Skeletal muscle satellite cell (primary cell): Measurements from ENCODE around the gene TIAL1.

ENCODE experiments used
- H3K27me3 ChIP-seq: 2 replicates; pipeline ENCODE4 v1.7.0; 2013; ENCODE audit warnings: low read length; ENCODE audit not compliant: control insufficient read depth, insufficient read depth
- H3K36me3 ChIP-seq: 2 replicates; pipeline ENCODE4 v1.7.0; 2013; ENCODE audit warnings: mild to moderate bottlenecking, control low read depth, low read length; ENCODE audit not compliant: insufficient read depth
- H3K4me1 ChIP-seq: 2 replicates; pipeline ENCODE4 v1.7.0; 2013; ENCODE audit warnings: low read length; ENCODE audit not compliant: control insufficient read depth, insufficient read depth
- H3K4me2 ChIP-seq: 2 replicates; pipeline ENCODE4 v1.7.0; 2013; ENCODE audit warnings: mild to moderate bottlenecking, low read length
- H3K4me3 ChIP-seq: 2 replicates; pipeline ENCODE4 v1.7.0; 2013; ENCODE audit warnings: low read length
- H3K9ac ChIP-seq: 2 replicates; pipeline ENCODE4 v1.7.0; 2013; ENCODE audit warnings: mild to moderate bottlenecking, low read depth, low read length, moderate library complexity
- H3K9me3 ChIP-seq: replicated peaks from 2 replicates; pipeline ENCODE4 v1.7.0; 2013; ENCODE audit warnings: mild to moderate bottlenecking, control low read depth, low read length

Gene TIAL1

DNA sequence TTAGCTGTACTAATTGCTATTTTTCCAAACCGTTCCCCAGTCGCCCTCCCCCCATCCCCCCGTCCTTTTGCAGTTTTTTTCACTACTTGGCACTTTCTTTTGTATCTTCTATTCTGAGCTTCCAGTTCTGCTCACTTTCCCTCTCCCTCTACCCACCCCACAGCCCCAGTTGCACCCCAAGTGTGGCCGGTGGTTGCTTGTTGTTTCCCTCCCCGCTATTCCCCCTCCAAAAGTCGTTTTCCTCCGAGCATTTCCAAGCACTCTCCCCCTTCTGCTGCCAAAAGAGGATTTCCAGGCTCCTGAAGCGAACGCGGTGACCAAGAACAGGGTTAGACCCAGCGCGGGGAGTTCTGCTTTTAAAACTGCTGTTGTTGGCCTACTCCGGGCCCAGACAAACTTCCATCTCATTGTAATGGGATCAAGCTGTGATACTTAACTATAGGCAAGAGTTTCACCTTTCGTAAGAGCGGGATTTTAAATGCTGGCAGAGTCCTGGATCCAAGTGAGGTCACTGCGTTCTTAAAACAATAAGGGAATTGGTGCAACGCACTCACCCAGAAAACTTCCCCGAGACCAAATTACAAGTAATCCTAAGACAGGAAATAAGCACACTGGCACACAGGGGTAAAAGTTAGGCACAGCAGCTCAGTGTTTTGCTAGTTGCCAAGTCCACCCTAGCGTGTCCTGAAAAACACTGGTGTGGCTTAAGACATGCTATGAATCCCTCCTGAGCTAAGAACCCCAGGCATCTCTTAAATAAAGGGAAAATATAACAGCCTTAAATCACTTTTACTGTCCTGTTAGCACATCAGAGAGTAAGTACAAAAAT lies 52.7 kb downstream of the TIAL1 start:
- no peaks in the 10 kb centered on the region for H3K9me3 ChIP-seq
- peak overlapping the region; percentile 95 for H3K4me2 ChIP-seq
- peaks cover 25% of the 10 kb centered on the region for H3K4me1 ChIP-seq
- H3K9ac ChIP-seq = no peak overlapping the region
- H3K4me3 ChIP-seq = no peak overlapping the region
- H3K27me3 ChIP-seq = peaks cover 13% of the 10 kb centered on the region
- H3K36me3 ChIP-seq = no peaks in the 10 kb centered on the region

DNA sequence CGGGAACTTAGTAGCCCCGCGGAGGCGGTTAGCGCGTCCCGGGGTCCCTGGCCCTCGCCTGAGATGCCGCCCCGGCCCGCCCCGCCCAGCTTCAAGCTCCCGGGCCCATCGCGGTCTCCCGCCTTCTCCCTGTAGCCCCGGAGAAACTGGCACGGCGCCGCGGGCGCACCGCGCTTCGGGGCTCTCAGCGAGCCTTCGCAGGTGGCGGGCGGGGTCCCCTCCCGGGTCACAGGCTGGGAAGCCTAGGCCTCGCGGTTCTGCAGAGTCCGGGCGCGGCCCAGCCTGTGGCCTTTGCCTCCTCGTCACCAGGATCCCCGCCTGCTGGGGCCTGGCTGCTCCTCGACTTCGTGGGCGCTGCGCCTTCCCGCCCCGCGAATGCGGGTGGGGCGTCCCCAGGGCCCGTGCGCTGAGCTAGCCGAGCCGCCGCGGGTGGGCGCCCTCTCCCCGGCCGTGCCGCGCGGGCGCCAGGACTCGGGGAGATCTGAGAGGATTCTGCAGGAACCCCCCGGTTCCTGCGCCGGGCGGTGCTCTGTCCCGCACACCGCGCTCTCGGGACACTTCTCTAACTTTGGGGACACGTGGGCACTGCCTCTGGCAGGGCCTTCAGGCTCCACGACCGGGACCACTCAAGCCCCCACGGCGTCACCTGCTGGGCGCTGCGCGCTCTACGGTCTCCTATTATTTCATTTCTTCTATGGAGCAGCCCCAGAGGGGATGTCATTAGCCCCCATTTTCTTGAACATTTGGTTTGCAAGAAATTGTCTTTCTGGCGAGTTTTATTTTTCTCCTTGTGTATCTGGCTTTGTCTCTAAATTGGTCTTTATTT lies 53.6 kb downstream of the TIAL1 start:
- H3K9me3 ChIP-seq = no peaks in the 10 kb centered on the region
- H3K9ac ChIP-seq = peak overlapping the region; percentile 73
- peaks cover 5% of the 10 kb centered on the region for H3K27me3 ChIP-seq
- peak overlapping the region; percentile 95 for H3K4me2 ChIP-seq
- peak overlapping the region; percentile 82 for H3K4me3 ChIP-seq
- H3K4me1 ChIP-seq = peaks cover 30% of the 10 kb centered on the region
- no peaks in the 10 kb centered on the region for H3K36me3 ChIP-seq

DNA sequence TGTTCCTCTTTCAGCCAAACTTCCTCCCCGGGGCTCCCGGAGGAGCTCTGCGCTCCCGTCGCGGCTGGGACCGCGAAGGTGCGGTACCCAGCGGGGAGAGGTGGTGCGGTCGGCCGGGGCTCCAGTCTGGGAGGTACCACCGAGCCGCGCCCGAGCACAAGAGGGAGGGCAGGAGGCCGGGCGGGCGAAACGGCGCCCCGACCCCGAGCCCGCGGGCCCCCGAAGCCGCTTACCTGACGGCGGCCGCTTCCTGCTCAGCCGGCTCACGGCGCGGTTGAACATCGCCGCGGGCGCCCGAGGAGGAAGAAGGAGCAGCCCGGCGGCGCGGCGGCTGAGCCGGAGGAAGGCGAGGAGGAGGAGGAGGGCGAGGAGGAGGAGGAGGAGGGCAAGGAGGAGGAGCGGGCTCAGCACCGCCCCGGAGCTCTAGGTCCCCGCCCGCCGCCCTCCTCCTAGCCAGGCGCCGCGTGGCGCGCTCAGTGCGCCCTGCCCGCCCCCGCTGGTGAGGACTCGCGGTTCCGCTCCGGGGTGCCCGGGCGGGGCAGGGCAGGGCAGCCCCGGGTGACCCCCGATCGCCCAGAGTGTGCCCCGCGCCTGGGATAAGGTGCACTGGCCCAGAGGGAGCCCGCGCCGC lies 54.3 kb downstream of the TIAL1 start, which contains the start of gene RGS10:
Gene RGS10, minus strand, starts transcription at position 363 of the 631 bp plus-strand sequence. Its CDS starts 81 bp downstream, at position 282.
- peak within 1 kb of the TSS; percentile 73 for H3K9ac ChIP-seq
- peak within 1 kb of the TSS; percentile 82 for H3K4me3 ChIP-seq
- no peaks in the 10 kb centered on the region for H3K9me3 ChIP-seq
- H3K36me3 ChIP-seq = no peaks in the 10 kb centered on the region
- peaks cover 1% of the 10 kb centered on the region for H3K27me3 ChIP-seq
- peak within 1 kb of the TSS; percentile 95 for H3K4me2 ChIP-seq
- H3K4me1 ChIP-seq = peaks cover 30% of the 10 kb centered on the region

DNA sequence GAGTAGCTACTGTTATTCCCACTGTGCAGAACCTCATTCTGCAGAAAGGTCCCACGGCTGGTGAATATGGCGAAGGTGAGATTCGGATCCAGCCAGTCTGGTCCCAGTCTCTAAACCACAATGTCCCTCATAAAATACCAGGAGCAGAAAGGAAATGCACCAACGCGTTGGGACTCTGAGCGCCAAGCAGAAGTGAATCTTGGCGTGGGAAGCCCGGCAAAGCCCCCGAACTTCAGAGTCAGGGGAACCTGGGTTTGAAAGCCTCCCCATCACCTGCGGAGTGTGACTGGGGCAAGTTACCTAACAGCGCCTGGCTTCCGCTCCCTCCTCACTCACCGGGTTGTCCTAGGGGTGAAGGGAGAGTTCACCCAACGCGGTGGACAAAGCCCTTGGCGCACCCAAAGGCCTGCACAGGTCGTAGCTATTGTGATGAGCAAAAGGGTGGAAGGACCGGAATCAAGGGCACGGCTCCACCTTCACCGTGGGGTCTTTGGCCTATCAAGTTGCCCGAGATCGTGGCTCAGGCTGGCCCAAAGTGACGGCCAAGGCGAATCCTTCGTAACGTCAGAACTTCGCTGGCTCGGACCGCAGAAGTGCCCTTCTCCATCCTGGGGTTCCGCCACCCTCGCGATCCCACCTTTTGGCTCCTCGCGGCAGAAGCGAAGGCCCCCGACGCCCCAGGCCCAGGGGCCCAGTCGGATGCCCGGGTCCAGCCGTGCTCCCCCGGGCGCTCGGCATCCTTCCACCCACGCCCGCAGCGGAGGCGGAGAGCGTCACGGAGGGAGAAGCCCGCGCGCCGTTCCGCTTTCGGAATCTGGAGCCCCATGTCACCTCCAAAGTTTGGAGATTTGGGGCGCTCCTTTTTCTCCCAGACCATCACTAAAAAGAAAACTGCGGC lies 55.1 kb downstream of the TIAL1 start:
- H3K4me3 ChIP-seq = peak overlapping the region; percentile 82
- H3K4me2 ChIP-seq = peak overlapping the region; percentile 95
- peak overlapping the region; percentile 73 for H3K9ac ChIP-seq
- no peaks in the 10 kb centered on the region for H3K9me3 ChIP-seq
- no peaks in the 10 kb centered on the region for H3K36me3 ChIP-seq
- no peaks in the 10 kb centered on the region for H3K27me3 ChIP-seq
- peaks cover 30% of the 10 kb centered on the region for H3K4me1 ChIP-seq

DNA sequence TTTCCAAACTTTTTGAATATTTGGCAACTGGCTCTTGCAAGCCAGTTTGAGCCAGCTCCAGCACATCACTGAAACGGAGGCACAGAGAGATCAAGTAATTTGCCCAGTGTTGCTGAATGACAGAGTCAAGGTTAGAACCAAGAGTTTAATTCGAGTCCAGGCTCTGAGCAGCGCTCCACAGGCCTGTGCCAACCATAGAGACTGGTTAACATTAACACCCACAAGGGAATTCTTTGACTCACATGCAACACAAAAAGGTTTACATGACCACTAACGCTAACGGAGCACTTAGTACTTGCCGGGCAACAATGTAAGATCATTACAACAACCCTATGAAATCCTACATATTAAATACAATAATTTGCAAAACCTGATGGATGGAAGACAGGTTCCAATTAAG lies 55.7 kb downstream of the TIAL1 start:
- Histone ChIP-seq H3K4me2 (peak overlapping the region; percentile 95), H3K36me3 (no peaks in the 10 kb centered on the region), H3K9me3 (no peaks in the 10 kb centered on the region), H3K4me1 (peaks cover 30% of the 10 kb centered on the region), H3K27me3 (no peaks in the 10 kb centered on the region), H3K9ac (no peak overlapping the region), H3K4me3 (no peak overlapping the region)

DNA sequence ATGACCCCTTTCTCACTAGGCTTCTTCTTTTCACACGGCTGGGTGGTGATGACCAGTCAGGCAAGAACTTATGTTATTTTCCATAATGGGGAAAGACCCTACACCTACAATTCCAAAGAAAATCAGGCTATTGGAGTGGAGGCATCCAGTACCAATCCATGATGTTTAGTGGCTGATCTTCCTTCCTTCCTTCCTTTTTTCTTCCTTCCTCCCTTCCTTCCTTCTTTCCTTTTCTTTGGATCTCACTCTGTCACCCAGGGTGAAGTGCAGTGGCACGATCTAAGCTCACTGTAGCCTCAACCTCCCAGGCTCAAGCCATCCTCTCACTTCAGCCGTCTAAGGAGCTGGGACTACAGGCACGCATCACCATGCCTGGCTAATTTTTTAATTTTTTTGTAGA lies 56.7 kb downstream of the TIAL1 start:
- H3K4me1 ChIP-seq = peaks cover 30% of the 10 kb centered on the region

DNA sequence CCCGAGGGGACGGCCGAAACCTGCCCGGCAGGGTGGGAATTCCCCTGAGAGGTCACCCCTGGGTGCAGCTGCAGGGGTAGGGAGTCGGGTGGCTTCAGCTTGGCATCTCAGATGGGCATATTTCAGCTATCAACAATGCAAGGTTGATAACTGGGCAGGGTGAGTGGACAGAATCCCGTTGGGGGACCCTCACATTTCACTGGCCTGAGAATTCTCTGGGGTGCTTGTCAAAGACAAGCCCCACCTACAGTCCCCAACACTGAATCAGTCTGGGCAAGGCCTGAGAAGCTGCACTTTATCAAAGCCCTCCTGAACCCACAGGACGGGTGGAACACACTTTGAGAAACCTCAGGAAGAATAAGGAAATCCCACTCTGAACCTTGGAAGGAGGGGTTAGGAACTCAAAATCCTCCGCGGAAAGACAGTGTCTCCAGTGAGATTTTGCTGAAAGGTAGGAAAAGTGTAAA lies 57.4 kb downstream of the TIAL1 start:
- no peak overlapping the region for H3K4me3 ChIP-seq
- no peaks in the 10 kb centered on the region for H3K27me3 ChIP-seq
- H3K9ac ChIP-seq = no peak overlapping the region
- H3K4me1 ChIP-seq = peaks cover 30% of the 10 kb centered on the region
- H3K4me2 ChIP-seq = no peak overlapping the region
- H3K36me3 ChIP-seq = no peaks in the 10 kb centered on the region
- no peaks in the 10 kb centered on the region for H3K9me3 ChIP-seq

More for the DNA sequence above, 56.7 kb downstream of the TIAL1 start:
- Histone ChIP-seq H3K4me3 (no peak overlapping the region), H3K27me3 (no peaks in the 10 kb centered on the region), H3K4me2 (no peak overlapping the region), H3K9me3 (no peaks in the 10 kb centered on the region), H3K36me3 (no peaks in the 10 kb centered on the region), H3K9ac (no peak overlapping the region)

DNA sequence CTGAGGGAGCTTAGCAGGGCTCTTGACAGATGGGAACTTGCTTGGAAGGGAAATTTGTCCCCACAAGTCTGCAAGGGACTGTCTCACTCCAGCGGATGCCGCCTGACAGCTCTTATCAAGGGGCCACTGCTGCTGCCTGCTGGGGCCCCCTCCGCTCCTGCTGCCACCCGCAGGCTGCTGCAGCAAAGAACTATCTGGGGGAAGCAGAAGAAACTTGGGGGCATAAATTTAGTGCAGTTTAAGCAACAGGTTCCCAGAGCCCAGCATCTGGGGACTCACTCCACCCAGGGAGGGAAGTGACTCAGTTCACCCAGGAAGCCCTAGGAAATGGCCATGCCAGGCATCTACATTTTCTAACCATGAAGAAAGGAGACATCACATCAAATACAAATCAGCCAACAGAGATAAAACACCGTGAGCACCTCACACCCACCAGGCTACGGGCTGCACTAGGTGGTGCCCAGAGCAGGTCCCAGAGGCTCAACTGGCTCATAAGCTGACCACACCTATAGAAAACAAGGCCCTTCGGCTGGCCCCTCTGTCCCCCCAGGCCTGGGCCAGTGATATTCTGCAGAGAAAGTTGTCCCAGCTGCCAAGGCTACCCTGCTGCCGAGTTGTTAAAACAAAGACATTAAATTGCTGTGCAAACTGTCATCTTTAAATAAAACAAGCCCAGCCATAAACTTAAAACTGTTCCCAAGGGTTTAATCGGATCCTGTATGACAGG lies 58.0 kb downstream of the TIAL1 start:
- Histone ChIP-seq H3K36me3 (no peaks in the 10 kb centered on the region), H3K9ac (no peak overlapping the region), H3K4me2 (no peak overlapping the region), H3K4me3 (no peak overlapping the region), H3K27me3 (no peaks in the 10 kb centered on the region), H3K4me1 (peaks cover 24% of the 10 kb centered on the region), H3K9me3 (no peaks in the 10 kb centered on the region)

DNA sequence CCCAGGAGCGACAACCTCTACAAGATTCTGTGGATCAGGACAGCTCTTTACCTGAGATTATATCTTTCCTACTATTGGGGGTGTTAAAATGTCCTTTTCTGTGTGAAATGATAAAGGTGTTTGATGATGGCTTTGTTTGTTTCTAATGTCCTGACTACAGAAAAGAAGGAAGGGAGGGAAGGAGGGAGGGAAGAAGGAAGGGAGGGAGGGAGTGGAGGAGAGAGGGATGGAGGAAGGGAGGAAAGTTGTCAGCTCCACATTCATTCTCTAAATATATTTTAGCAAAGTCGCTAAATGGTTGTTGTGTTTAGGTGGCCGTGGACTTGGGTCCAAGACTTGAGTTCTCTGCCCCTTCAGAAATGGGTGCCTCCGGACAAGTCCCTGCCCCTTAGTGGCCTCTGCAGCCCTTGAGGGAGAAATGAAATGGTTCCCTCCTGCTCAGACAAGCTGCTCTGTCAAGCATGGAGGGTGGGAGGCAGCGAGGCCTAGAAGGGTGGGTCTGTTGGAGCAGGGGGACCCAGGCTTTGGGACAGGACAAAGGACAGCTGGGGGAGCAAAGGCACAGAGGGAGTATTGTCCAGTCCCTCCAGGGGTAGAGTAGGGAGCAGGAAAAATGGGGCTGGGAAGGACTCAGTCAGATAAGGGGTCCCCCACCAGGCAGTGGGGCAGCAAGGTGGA lies 58.7 kb downstream of the TIAL1 start:
- Histone ChIP-seq H3K4me1 (peaks cover 17% of the 10 kb centered on the region), H3K4me2 (no peak overlapping the region), H3K9ac (no peak overlapping the region), H3K36me3 (no peaks in the 10 kb centered on the region), H3K9me3 (no peaks in the 10 kb centered on the region), H3K4me3 (no peak overlapping the region), H3K27me3 (no peaks in the 10 kb centered on the region)
